Heart left ventricle (tissue), 13 donors: ENCODE measurements around the gene SLC12A3.

ENCODE experiments used
- POLR2A ChIP-seq, 2 donors: fragments of 450-650 bp; IDR thresholded peaks; one replicate each; pipeline ENCODE4 v1.6.1; 2017; ENCODE audit warnings: antibody characterized with exemption in 2 of 2, mild to moderate bottlenecking in 2 of 2, moderate library complexity in 2 of 2
- TF ChIP-seq, protein P1 (sequence below), 12 donors: fragments of 200-600 bp; sonication (generic) in 4 of 12; IDR thresholded peaks; one replicate each; pipeline versions ENCODE4 v1.5.0 to v1.8.0; 2018 to 2022; ENCODE audit warnings: antibody characterized with exemption in 12 of 12, mild to moderate bottlenecking in 5 of 12
- donor health status: ischemic (EF 13 %, LVEDD 7.1; RV severe dilation, severe dysfunction).
- donor health status: DM: no; HTN: yes; CAD: no.
- donor health status: DM: no; HTN: no; CAD: no.
- donor health status: ischemic (EF 25% LVEDD 6.9; RV normal size, moderate dysfunction).
- donor health status: ischemic (EF 25% LVEDD 5.7; RV mildly dilated, moderate dysfunction).
- donor health status: ischemic (EF 35%, LVEDD 5.7; RV mildly dilated, moderate dysfunction).
- donor health status: nonischemic (EF 11% LVEDD 7.7; RV severe dilation, severe dysfunction).
- donor health status: DM: yes; HTN: yes; CAD: no.
- donor health status: PGD.
- donor health status: ischemic (EF 29% LVEDD 5.4; RV normal size, mild dysfunction).
- donor health status: nonischemic (EF 23%, LVEDD 6.1; RV moderate dilation, normal function).

DNA sequence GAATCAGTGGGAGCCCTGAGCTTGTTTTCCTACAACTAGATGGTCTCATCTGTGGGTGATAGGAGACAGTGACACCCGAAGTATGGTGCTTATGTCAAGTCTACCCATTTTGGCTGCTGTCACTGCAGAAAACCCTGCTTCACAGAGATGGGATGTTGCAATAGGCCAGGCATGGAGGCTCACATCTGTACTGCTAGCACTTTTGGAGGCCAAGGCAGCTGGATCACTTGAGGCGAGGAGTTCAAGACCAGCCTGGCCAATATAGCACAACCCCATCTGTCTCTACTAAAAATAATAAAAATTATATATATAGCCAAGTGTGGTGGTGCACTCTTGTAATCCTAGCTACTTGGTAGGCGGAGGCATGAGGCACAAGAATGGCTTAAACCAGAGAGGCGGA is 64.6 kb downstream of the SLC12A3 start:
- TF ChIP-seq, protein P1, sequence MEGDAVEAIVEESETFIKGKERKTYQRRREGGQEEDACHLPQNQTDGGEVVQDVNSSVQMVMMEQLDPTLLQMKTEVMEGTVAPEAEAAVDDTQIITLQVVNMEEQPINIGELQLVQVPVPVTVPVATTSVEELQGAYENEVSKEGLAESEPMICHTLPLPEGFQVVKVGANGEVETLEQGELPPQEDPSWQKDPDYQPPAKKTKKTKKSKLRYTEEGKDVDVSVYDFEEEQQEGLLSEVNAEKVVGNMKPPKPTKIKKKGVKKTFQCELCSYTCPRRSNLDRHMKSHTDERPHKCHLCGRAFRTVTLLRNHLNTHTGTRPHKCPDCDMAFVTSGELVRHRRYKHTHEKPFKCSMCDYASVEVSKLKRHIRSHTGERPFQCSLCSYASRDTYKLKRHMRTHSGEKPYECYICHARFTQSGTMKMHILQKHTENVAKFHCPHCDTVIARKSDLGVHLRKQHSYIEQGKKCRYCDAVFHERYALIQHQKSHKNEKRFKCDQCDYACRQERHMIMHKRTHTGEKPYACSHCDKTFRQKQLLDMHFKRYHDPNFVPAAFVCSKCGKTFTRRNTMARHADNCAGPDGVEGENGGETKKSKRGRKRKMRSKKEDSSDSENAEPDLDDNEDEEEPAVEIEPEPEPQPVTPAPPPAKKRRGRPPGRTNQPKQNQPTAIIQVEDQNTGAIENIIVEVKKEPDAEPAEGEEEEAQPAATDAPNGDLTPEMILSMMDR (IDR thresholded peaks at IDR 0.05), result no peak
- no peak for TF ChIP-seq POLR2A (IDR thresholded peaks at IDR 0.05)
